DMS114 treated with DMSO at 0.1 percent for 48 hours (cell line): Measurements from ENCODE around the gene ERCC6L2.

Source experiments
- DNase-seq: peaks from one replicate; lab custom pipeline; 2025; ENCODE audit not compliant: unreplicated experiment; lab: John Stamatoyannopoulos, UW

ERCC6L2 gene

DNA sequence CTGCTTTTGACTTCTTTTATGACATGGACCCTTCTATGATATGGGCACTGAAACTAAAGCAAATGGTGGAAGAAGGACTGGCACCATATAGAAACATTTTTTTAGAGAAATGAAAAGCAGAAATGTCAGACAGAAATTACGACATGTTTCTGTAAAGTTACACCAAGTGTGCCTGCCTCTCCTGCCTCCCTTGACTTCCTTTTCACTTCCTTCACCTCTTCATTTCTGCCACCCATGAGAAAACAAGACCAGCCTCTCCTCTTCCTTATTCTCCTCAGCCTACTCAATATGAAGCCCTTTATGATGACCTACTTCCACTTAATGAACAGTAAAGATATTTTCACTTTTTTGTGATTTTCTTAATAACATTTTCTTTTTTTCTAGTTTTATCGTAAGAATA is 44.5 kb downstream of the ERCC6L2 start:
- no peak for DNase-seq

GRCh38 chr9:95923794-95924193 is 48.3 kb downstream of the ERCC6L2 start:
- DNase-seq, result no peak

- no peak for DNase-seq
These were observed 49.5 kb downstream of the ERCC6L2 start for GRCh38 chr9:95924987-95925386.

DNA sequence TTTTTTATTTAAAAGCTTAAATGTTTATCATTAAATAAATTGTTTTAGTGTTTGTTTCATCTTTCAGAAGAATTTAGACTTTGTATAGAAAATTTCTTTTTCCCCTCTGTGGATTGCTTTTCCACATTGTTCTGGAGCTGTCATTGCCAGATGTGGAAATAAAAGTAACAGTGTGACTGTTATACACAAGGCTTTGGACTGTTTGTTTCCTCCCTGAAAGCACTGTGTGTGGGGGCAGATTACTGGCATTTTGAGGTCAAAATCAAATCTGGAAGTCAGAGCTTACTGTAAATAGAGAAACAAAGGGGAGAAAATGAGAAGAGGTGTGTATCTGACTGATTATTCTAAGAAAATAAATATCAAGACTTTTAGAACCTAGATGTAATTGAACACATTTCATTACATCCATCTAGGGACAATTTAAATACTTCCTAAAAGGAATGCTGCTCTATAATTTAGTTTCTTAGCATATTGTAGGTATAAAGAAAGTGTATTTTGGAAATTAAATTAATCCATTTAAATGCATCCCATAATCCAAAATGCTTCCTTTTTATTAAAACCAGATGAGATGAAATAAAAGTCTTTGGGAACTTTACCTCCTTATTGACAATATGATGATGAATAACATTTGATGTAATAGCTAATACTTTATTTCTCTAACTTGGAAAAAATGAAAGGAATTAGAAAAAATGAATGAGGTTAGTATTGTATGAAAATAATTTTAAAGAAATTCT is 51.9 kb downstream of the ERCC6L2 start:
- no peak for DNase-seq

DNA sequence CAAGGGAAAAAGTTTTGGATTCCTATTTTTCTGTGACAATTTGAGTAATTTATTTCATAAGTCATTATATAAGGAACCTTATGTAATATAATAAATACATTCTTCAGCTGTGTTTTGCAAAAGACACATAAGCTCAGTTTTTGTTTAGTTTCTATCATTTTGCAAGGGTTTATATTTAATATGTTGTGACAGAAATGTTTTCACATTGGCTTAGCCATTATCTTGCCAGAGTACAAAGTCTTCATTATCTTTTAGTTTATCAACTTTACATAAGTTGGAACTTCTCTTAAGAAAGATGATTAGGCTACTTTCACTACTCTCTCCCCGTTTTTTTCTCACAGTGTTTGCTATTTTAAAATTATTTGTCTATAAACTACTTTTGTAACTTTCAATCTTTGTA is 54.8 kb downstream of the ERCC6L2 start:
- DNase-seq, result no peak

GRCh38 chr9:95935861-95936578 is 60.5 kb downstream of the ERCC6L2 start:
- DNase-seq, result no peak

- DNase-seq, result no peak
These were observed 61.1 kb downstream of the ERCC6L2 start for GRCh38 chr9:95936579-95937075.

- no peak for DNase-seq
These were observed 61.6 kb downstream of the ERCC6L2 start for GRCh38 chr9:95937131-95937530.

DNA sequence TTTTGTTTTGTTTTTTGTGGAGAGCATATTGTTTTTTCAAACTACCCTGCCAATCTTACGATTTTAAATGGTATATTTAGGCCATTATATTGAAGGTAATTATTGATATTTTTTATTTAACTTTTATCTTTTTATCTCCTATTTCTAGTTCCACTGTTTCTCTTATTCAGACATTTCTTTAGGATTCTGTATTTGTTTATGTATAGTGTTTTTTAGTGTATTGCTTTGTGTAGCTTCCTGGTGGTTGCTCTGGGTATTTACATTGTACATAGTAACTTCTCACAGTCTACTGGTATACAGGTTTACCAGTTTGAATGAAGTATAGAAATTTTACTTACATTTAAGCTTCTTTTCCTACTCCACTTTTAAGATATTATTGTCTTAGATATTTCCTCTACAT is 63.2 kb downstream of the ERCC6L2 start:
- no peak for DNase-seq

DNA sequence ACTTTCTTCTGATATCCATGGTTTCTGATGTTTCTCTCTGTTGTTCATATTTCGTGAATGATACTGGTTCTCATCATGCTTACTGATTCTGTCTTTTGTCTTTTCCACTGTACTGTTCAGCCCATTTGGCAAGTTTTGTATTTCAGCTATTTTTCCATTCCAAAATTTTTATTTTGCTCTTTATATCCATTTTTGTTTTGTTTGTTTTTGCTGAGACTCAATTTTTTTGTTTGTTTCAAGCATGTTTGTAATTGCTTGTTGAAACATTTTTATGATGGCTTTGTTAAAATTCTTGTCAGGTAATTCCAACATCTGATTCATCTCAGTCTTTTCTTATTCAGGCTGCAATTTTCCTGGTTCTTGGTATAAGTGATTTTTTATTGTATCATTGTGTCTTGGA is 64.0 kb downstream of the ERCC6L2 start:
- no peak for DNase-seq

DNA sequence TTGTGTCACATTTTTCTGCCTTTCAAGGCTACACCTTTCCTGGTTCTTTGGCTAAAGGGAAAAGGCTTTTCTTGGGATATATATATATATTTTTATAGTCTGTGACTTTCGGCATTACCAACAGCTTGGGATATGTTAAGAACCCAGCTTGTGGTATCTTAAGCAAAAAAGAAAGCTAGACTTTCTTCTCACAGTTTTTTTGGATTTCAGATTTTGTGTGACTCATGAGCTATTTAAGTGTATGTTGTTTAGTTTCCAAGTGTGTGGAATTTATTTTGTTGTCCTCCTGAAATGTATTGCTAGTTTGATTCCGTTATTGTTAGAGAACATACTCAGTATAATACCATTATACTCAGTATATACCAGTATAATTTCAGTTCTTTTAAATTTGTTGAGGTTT is 64.8 kb downstream of the ERCC6L2 start:
- DNase-seq, result no peak

DNA sequence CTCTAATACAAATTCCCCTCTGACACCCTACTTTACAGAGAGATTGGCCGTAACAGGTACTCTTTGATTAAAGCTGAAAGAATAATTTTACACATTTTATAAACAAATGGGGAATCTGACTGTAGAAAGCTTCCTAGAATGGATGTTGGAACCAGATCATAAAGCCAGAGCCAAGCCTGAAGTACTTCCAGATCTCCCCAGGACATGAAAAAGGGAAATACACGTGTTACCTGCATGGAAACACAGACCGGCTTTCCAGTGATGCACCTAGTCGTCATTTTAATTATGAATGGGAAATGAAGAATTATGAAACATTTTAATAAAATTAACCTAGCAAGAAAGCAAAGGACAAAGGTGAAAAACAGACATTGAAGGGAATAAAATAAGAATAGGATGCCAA is 66.5 kb downstream of the ERCC6L2 start:
- DNase-seq, result no peak

DNA sequence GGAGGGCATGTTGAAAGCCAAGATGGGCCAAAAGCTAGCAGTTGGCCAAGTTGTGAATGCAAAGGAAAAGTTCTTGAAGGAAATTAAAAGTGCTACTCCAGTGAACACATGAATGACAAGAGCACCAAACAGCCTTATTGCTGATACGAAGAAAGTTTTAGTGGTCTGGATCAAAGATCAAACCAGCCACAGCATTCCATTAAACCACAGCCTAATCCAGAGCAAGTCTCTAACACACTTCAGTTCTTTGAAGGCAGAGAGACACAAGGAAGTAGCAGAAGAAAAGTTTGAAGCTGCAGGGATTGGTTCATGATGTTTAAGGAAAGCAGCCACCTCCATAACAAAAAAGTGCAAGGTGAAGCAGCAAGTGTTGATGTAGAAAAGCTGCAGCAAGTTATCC is 71.6 kb downstream of the ERCC6L2 start:
- DNase-seq, result no peak

DNA sequence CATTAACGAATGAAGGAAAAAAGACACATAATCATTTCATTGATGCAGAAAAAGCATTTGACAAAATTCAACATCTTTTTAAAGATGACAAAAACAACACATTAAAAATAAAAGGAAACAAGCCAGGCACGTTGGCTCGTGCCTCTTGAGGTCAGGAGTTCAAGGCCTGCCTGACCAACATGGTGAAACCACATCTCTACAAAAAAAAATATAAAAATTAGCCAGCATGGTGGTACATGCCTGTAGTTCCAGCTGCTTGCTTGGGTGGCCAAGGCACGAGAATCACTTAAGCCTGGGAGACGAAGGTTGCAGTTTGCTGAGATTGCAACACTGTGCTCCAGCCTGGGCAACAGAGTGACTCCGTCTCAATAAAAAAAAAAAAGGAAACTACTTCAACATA is 77.0 kb downstream of the ERCC6L2 start:
- DNase-seq, result no peak

GRCh38 chr9:95953986-95954385 is 78.5 kb downstream of the ERCC6L2 start:
- DNase-seq, result no peak

- DNase-seq, result no peak
These were observed 79.4 kb downstream of the ERCC6L2 start for GRCh38 chr9:95954940-95955339.

DNA sequence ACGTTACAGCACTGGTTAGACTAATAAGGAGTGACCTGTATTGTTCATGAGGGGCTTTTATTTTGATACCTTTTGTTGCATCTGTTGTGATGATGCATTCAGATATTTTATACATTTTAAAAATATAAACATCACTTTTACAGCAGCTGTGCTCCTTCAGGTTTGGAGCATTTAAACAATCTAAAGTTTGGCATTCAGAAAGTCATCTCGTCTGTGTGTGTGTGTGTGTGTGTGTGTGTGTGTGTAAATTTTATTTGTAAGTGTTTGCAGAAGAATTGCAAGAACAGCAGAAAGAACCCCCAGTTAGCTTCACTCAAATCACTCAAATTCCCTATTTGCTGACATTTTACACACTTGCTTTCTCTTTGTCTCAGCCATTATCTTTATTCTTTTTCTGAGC is 87.4 kb downstream of the ERCC6L2 start:
- DNase-seq, result no peak

GRCh38 chr9:95963659-95964058 is 88.2 kb downstream of the ERCC6L2 start:
- no peak for DNase-seq

DNA sequence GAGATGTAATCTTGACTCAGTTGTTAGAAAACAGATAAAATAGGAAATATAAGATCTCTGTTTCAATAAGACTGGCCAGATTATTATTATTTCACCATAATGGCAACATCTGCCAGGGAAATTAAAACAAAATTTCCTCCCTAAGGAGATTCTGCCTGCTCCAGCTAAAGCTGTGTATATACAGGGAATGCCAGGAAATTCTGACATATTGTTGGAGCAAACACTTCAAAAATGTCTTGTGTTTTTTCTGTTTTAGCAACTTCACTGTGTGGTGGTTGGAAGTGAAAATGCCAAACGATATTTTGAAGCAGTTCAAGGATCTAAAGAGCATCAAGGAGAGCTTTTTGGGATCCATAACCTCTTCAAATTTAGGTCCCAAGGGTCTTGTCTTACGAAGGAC is 90.8 kb downstream of the ERCC6L2 start:
- no peak for DNase-seq

DNA sequence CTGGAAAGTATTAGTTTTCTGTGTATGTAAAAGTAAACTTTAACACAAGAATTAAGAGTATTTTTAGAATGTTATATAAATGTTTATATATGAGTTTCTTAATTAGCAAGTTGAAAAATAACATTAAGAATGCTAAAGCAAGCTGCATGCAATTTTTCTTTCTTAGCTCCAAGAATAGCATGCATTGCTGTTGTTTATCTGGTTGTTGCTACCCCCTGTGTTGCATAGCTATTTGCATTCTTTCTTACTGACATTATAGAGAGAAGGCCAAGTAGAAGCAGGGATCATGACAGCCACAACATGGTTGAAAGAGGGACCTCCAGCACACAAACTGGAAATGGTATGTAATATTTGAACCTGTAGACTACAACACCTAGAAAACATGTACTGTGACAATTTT is 94.8 kb downstream of the ERCC6L2 start:
- DNase-seq, result no peak

GRCh38 chr9:95971815-95972214 is 96.3 kb downstream of the ERCC6L2 start:
- no peak for DNase-seq

DNA sequence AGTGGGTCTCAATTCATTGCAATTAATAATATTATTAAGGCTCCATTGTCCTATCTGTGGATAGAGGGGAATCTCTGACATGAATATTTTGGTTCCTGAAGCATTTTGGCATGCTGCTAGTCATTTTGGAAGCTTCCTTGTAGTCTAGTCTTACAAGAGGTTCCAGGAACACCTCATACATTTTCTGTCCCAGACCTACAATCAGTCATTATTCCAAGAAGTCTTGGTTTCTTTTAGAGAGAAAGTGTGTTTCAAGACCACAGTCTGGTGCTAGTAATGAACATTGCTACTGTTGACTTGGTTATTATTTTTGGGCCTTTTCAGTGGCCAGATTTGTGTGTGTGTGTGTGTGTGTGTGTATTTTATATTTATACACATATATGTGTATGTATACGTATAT is 98.9 kb downstream of the ERCC6L2 start:
- no peak for DNase-seq

DNA sequence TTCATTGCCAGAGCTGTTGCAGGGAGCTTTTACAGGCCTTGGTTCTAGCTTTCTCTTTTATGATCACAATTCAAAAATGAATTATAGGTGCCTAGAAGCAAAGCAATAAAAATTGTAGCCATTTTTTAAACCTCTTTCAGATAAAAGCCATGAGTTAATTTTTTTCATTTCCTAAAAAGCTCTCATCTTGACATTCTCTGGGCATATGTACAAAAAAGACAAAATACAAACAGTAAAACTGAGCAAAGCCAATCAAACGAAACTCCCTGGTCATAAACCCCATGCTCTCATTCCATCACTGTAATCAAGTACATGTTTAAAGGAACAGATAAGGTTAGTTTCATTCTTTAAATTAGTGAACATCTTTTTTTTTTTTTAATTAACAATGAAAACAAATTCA is 101.9 kb downstream of the ERCC6L2 start:
- no peak for DNase-seq
